Hepatocyte (in vitro differentiated cells): ENCODE measurements around the gene ME2. TPM values are rescaled to one million over a fixed set of nuclear protein-coding genes. Genes with fewer than 3 reads are reported as not detected.

Source experiments
- DNase-seq: peaks from one replicate; pipeline ENCODE4 v3.0.0-alpha.2; 2016; ENCODE audit warnings: low spot score
- H2AFZ ChIP-seq: fragments of 200-600 bp; sonication (generic); 2 replicates; pipeline ENCODE4 v1.6.0; 2016; ENCODE audit warnings: antibody characterized with exemption, mild to moderate bottlenecking
- H3K27ac ChIP-seq: fragments of 200-600 bp; sonication (generic); 2 replicates; pipeline ENCODE4 v1.5.1; 2016; ENCODE audit warnings: mild to moderate bottlenecking
- H3K27me3 ChIP-seq: fragments of 200-600 bp; sonication (generic); 2 replicates; pipeline ENCODE4 v1.6.1; 2016
- H3K36me3 ChIP-seq: fragments of 200-600 bp; sonication (generic); replicated peaks from 2 replicates; pipeline ENCODE4 v1.5.1; 2016; ENCODE audit warnings: low read depth; ENCODE audit not compliant: insufficient read depth
- H3K4me1 ChIP-seq: fragments of 200-600 bp; sonication (generic); 2 replicates; pipeline ENCODE4 v1.5.1; 2016; ENCODE audit warnings: mild to moderate bottlenecking, moderate library complexity; ENCODE audit not compliant: insufficient read depth
- H3K4me2 ChIP-seq: fragments of 200-600 bp; sonication (generic); 2 replicates; pipeline ENCODE4 v1.6.0; 2016
- H3K4me3 ChIP-seq: fragments of 200-600 bp; sonication (generic); 2 replicates; pipeline ENCODE4 v1.5.1; 2016; ENCODE audit warnings: mild to moderate bottlenecking
- H3K79me2 ChIP-seq: fragments of 200-600 bp; sonication (generic); 2 replicates; pipeline ENCODE4 v1.6.0; 2017; ENCODE audit warnings: mild to moderate bottlenecking
- H3K9me2 ChIP-seq: fragments of 200-600 bp; sonication (generic); replicated peaks from 2 replicates; pipeline ENCODE4 v1.6.0; 2017; ENCODE audit warnings: mild to moderate bottlenecking; ENCODE audit not compliant: insufficient read depth
- H3K9me3 ChIP-seq: fragments of 200-600 bp; sonication (generic); 2 replicates; pipeline ENCODE4 v1.5.1; 2016; ENCODE audit warnings: low read depth, mild to moderate bottlenecking
- H4K20me1 ChIP-seq: fragments of 200-600 bp; sonication (generic); 2 replicates; pipeline ENCODE4 v1.6.0; 2016; ENCODE audit warnings: mild to moderate bottlenecking; ENCODE audit not compliant: insufficient read depth, poor library complexity, severe bottlenecking
- EZH2 ChIP-seq: fragments of 200-600 bp; sonication (generic); IDR thresholded peaks from 2 replicates; pipeline ENCODE4 v1.6.1; 2016; ENCODE audit warnings: antibody characterized with exemption, mild to moderate bottlenecking, borderline replicate concordance
- EZH2phosphoT487 ChIP-seq: fragments of 200-600 bp; sonication (generic); IDR thresholded peaks from one replicate; pipeline ENCODE4 v1.6.1; 2018; ENCODE audit warnings: antibody characterized with exemption, mild to moderate bottlenecking, low read depth, moderate library complexity; ENCODE audit not compliant: unreplicated experiment, severe bottlenecking
- WGBS: methylation state at CpG from one replicate; pipeline ENCODE4 v1.1.6; 2016; ENCODE audit warnings: low lambda C conversion rate; ENCODE audit errors: missing lambda C conversion rate; 5-methylcytosine and 5-hydroxymethylcytosine counted together
- polyA plus RNA-seq: library from polyadenylated mRNA; unstranded; fragments of >200 nt; fragmentation: Nextera tagmentation; extraction: Ambion mirVana; gene quantifications from 2 replicates; pipeline ENCODE4 v1.2.1, GENCODE V29; 2016
- total RNA-seq: library from RNA; depleted of rRNA; stranded (reverse); fragments of >200 nt; gene quantifications from 2 replicates; pipeline ENCODE4 v1.2.3, GENCODE V29; 2014
- TF ChIP-seq, protein P1 (sequence below): fragments of 200-600 bp; sonication (generic); IDR thresholded peaks from 2 replicates; pipeline ENCODE4 v1.5.1; 2016; ENCODE audit warnings: antibody characterized with exemption, mild to moderate bottlenecking; ENCODE audit not compliant: poor library complexity

The ME2 gene
- total and polyA plus RNA-seq, 2 experiments from 2014 or later, result 33.6 to 45.8 TPM

DNA sequence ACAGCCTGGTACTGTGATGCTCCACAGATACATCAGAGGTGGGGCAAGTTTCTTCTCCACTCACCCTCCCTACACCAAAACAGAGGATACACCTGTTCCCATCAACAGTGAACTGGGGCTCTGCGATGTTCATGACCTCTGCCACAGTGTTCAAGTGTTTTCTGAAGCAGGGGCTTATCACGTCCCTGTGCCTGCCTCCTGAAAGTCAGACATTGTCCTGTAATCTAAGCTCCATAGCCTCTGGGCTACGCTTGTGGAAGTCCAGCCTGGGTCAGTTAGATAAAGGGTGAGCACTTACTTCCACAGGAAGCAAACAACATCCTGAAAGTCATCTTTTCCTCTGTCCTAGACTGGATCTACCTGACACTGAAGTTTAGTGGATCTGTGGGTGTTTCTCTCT is 38.9 kb upstream of the ME2 start:
- Histone ChIP-seq H3K4me1 (peaks cover 6% of the 10 kb centered on the region), H3K27me3 (no peaks in the 10 kb centered on the region), H3K9me2 (no peaks in the 10 kb centered on the region), H3K4me2 (no peak overlapping the region), H3K4me3 (no peak overlapping the region), H2AFZ (no peak overlapping the region), H4K20me1 (no peaks in the 10 kb centered on the region), H3K79me2 (no peaks in the 10 kb centered on the region), H3K9me3 (no peaks in the 10 kb centered on the region), H3K36me3 (no peaks in the 10 kb centered on the region), H3K27ac (no peak overlapping the region)
- WGBS, result 32% methylated on average over 3 of the region's 3 CpGs
- no peak for TF ChIP-seq EZH2phosphoT487
- TF ChIP-seq, protein P1, sequence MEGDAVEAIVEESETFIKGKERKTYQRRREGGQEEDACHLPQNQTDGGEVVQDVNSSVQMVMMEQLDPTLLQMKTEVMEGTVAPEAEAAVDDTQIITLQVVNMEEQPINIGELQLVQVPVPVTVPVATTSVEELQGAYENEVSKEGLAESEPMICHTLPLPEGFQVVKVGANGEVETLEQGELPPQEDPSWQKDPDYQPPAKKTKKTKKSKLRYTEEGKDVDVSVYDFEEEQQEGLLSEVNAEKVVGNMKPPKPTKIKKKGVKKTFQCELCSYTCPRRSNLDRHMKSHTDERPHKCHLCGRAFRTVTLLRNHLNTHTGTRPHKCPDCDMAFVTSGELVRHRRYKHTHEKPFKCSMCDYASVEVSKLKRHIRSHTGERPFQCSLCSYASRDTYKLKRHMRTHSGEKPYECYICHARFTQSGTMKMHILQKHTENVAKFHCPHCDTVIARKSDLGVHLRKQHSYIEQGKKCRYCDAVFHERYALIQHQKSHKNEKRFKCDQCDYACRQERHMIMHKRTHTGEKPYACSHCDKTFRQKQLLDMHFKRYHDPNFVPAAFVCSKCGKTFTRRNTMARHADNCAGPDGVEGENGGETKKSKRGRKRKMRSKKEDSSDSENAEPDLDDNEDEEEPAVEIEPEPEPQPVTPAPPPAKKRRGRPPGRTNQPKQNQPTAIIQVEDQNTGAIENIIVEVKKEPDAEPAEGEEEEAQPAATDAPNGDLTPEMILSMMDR, result no peak
- TF ChIP-seq EZH2, result no peak
- no peak for DNase-seq

GRCh38 chr18:50842846-50843245 is 36.1 kb upstream of the ME2 start:
- no peak for DNase-seq
- no peaks in the 10 kb centered on the region for H3K27me3 ChIP-seq
- H3K9me3 ChIP-seq, result no peaks in the 10 kb centered on the region
- H3K27ac ChIP-seq, result no peak overlapping the region
- H2AFZ ChIP-seq, result no peak overlapping the region
- no peak overlapping the region for H3K4me2 ChIP-seq
- TF ChIP-seq EZH2, result no peak
- TF ChIP-seq EZH2phosphoT487, result no peak
- TF ChIP-seq, protein P1, result no peak
- no peaks in the 10 kb centered on the region for H3K79me2 ChIP-seq
- no peaks in the 10 kb centered on the region for H3K9me2 ChIP-seq
- H3K4me1 ChIP-seq, result peaks cover 6% of the 10 kb centered on the region
- WGBS, result 0% methylated on average over 1 of the region's 1 CpG
- no peaks in the 10 kb centered on the region for H3K36me3 ChIP-seq
- H3K4me3 ChIP-seq, result no peak overlapping the region
- no peaks in the 10 kb centered on the region for H4K20me1 ChIP-seq

- Histone ChIP-seq H3K4me3 (no peak overlapping the region), H3K9me2 (no peaks in the 10 kb centered on the region), H3K9me3 (no peaks in the 10 kb centered on the region), H2AFZ (no peak overlapping the region), H3K36me3 (no peaks in the 10 kb centered on the region), H4K20me1 (no peaks in the 10 kb centered on the region), H3K79me2 (no peaks in the 10 kb centered on the region), H3K27me3 (no peaks in the 10 kb centered on the region), H3K4me2 (no peak overlapping the region), H3K27ac (no peak overlapping the region), H3K4me1 (peaks cover 6% of the 10 kb centered on the region)
- WGBS, result 84% methylated on average over 6 of the region's 6 CpGs
- TF ChIP-seq, protein P1, result no peak
- no peak for TF ChIP-seq EZH2phosphoT487
- no peak for TF ChIP-seq EZH2
- DNase-seq, result no peak
Measured at GRCh38 chr18:50844554-50844953, 34.4 kb upstream of the ME2 start.

GRCh38 chr18:50844960-50845359 is 34.0 kb upstream of the ME2 start:
- Histone ChIP-seq H3K9me2 (no peaks in the 10 kb centered on the region), H3K9me3 (no peaks in the 10 kb centered on the region), H3K27ac (no peak overlapping the region), H3K79me2 (no peaks in the 10 kb centered on the region), H3K4me1 (peaks cover 5% of the 10 kb centered on the region), H3K36me3 (no peaks in the 10 kb centered on the region), H3K4me2 (no peak overlapping the region), H3K27me3 (no peaks in the 10 kb centered on the region), H3K4me3 (no peak overlapping the region), H4K20me1 (no peaks in the 10 kb centered on the region), H2AFZ (no peak overlapping the region)
- TF ChIP-seq EZH2phosphoT487 (no peak), EZH2 (no peak)
- TF ChIP-seq, protein P1, result no peak
- DNase-seq, result no peak
- 82% methylated on average over 3 of the region's 3 CpGs for WGBS
